Ovary (tissue), 9 donors: Measurements from ENCODE around the gene SMAD3. TPM values are rescaled to one million over a fixed set of nuclear protein-coding genes. Genes with fewer than 3 reads are reported as not detected.
A peak's percentile ranks its signal among the peaks of the same experiment; 100 is the strongest.

Source experiments
- DNase-seq, 5 donors: peaks; one replicate each; pipeline ENCODE4 v3.0.0-alpha.2; 2019 to 2020
- H3K27ac ChIP-seq, 2 donors: fragments of 200-600 bp; one replicate each; pipeline versions ENCODE4 v1.5.1 to v1.8.0; 2019 to 2022
- H3K27me3 ChIP-seq: fragments of 200-600 bp; one replicate; pipeline ENCODE4 v1.8.0; 2022
- H3K36me3 ChIP-seq: fragments of 200-600 bp; sonication (generic); one replicate; pipeline ENCODE4 v1.5.1; 2019
- H3K4me1 ChIP-seq: one replicate; pipeline ENCODE4 v1.8.1; 2013; ENCODE audit warnings: mild to moderate bottlenecking, moderate library complexity; ENCODE audit not compliant: insufficient read depth
- H3K4me3 ChIP-seq: fragments of 200-600 bp; sonication (generic); one replicate; pipeline ENCODE4 v1.5.1; 2017
- H3K9me3 ChIP-seq, 2 donors: fragments of 200-600 bp in 1 of 2; sonication (generic) in 1 of 2; one replicate each; pipeline versions ENCODE4 v1.5.1 to v1.8.1; 2013 to 2019; ENCODE audit warnings: mild to moderate bottlenecking in 1 of 2, moderate library complexity in 1 of 2
- EP300 ChIP-seq: sonication (generic); formaldehyde crosslinking; IDR thresholded peaks from one replicate; pipeline ENCODE4 v1.6.1; 2017; ENCODE audit warnings: antibody characterized with exemption
- POLR2A ChIP-seq: fragments of 450-650 bp; IDR thresholded peaks from one replicate; pipeline ENCODE4 v1.6.1; 2017; ENCODE audit warnings: antibody characterized with exemption, mild to moderate bottlenecking, moderate library complexity
- whole genome bisulfite sequencing, 3 donors: extraction: QIAGEN DNeasy Blood & Tissue Kit in 1 of 3; methylation state at CpG; one replicate each; pipeline versions ENCODE4 v1.1.5 to v1.1.7; 2013 to 2017; 5-methylcytosine and 5-hydroxymethylcytosine counted together
- intact Hi-C, 4 donors: fragments of 100-400 bp; cut with DNase I; formaldehyde crosslinking; loops; one replicate each; pipeline versions ENCODE4 v1.11.0 to v1.15.1; 2022 to 2023
- polyA plus RNA-seq, 2 donors: library from polyadenylated mRNA; stranded (reverse); fragments of 200-250 nt in 1 of 2; fragments of 350-450 nt in 1 of 2; fragmentation: Illumina TruSeq in 1 of 2; extraction: RNeasy Lipid Tissue Mini Kit (QIAGEN cat#74804) in 1 of 2; gene quantifications; one replicate each; pipeline ENCODE4 v1.2.3, GENCODE V29; 2013 to 2014
- total RNA-seq, 7 donors: library from RNA; depleted of rRNA in 2 of 7; stranded (reverse); fragments of >200 nt in 2 of 7; fragmentation: NEBNext Ultra II Directional in 3 of 7; extraction: Animal tissue kit (Norgen Biotek cat#: 25700) in 3 of 7; gene quantifications; one replicate each; pipeline versions ENCODE4 v1.1.0 to v1.2.4, GENCODE V29; 2016 to 2023
- TF ChIP-seq, protein P1 (sequence below), 3 donors: fragments of 450-650 bp in 2 of 3; fragments of 200-600 bp in 1 of 3; IDR thresholded peaks; one replicate each; pipeline versions ENCODE4 v1.5.1 to v1.8.0; 2016 to 2022; ENCODE audit warnings: antibody characterized with exemption in 3 of 3, mild to moderate bottlenecking in 1 of 3
- donor health status: DM: no; HTN: no; CAD: no; lungs with moderate emphysema.
- donor health status: DM: no; HTN: no; CAD: no.
- donor health status: Bipolar disorder and iron deficiency.
- donor health status: DM: yes; HTN: yes; CAD: no.
- donor health status: DM: no; HTN: no; CAD: no.
- donor health status: DM: yes; HTN: yes; CAD: no.

Gene SMAD3
- total and polyA plus RNA-seq, 9 donors = 18.7 to 78.6 (median 46.0) TPM

DNA sequence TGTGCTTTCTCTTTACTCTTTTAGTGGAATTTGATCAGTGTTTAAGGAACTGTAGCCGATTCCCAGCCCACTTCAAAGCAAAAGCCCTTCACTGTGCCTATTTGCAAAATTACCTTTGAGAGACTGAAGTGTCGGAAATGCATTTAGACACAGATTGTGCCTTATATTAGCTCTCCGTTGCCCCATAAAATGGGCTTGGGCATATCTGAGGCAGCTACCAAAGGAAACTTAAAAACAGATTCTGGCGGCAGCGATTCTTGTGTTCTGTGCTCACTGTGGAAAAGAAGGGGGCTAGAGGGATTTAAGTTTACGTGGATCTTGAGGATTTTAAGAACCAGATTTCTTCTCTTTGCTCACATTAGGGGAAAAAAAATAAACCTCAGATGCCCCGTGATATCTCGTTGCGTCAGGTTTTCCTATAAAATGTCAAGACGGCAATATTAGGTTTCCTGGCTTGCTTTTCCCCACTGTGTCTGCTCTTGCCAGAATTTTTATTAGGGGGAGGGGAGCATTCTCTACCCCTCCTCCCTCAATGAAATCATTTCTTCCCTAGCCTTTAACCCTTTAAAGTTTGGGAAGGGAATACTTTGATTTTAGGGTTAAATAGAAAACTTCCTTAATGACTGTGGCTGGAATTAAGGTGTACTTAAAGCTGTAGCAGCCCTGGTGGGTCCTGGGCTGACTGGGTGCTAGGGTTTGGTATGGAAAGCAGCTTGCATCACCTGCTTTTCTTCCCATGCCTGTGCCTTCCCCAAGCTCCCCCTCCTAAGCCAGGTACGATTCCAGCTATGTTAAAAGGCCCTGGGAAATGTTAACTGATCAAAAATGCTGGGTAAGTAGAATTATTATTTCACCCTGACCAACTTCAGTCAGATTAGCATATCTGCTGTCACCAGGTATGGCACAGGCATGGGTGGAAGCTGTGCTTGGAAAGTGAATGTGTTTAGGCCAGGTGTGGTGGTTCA, 73.8 kb downstream of the SMAD3 start:
- Histone ChIP-seq H3K27me3 (no peaks in the 10 kb centered on the region), H3K36me3 (no peaks in the 10 kb centered on the region), H3K27ac (peak overlapping the region in 1 of 2 donors; percentile 57), H3K4me3 (peak overlapping the region; percentile 19), H3K9me3 (no peaks in the 10 kb centered on the region), H3K4me1 (peaks cover 41% of the 10 kb centered on the region)
- DNase-seq = peak in 1 of 5 donors; percentile 4
- TF ChIP-seq POLR2A = no peak
- no peak for TF ChIP-seq EP300
- TF ChIP-seq, protein P1, sequence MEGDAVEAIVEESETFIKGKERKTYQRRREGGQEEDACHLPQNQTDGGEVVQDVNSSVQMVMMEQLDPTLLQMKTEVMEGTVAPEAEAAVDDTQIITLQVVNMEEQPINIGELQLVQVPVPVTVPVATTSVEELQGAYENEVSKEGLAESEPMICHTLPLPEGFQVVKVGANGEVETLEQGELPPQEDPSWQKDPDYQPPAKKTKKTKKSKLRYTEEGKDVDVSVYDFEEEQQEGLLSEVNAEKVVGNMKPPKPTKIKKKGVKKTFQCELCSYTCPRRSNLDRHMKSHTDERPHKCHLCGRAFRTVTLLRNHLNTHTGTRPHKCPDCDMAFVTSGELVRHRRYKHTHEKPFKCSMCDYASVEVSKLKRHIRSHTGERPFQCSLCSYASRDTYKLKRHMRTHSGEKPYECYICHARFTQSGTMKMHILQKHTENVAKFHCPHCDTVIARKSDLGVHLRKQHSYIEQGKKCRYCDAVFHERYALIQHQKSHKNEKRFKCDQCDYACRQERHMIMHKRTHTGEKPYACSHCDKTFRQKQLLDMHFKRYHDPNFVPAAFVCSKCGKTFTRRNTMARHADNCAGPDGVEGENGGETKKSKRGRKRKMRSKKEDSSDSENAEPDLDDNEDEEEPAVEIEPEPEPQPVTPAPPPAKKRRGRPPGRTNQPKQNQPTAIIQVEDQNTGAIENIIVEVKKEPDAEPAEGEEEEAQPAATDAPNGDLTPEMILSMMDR (IDR thresholded peaks at IDR 0.05) = no peak
- 40 to 53% (median 47%) methylated on average over 11 of the region's 11 CpGs for WGBS, 3 donors
- intact Hi-C loops = no loop called here

DNA sequence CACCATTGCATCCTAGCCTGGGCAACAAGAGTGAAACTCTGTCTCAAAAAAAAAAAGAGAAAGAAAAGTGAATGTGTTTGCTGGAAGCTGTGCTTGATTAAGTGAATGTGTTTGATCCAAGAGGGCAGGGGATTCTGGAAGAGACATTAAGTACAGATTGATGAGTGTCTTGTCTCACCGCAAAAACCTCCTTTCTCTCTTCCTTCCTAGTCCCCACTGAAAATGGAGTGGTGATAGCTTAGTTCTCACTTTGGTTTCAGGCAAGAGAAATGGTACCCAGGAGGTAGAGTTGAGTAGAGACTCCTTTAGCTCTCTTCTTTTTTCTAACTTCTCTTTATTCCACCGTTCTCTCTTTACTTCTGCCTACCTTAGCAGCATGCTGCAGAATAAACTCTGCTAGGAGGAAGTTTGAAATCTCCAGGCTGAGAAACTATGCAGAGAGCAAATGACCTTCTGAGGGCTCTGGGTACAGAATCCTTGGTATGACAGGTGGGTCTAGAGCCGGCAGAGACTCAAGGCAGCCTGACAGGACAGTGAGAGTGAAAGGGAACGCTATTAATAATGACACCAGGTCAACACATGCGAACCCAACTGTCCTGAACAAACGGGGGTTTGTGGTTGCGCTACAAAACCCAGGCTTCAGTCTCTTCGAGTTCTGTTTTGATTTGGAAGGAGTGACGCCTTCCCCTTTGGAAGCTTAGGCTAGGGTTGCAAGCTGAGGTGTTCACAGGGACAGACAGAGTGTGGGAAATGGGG, 74.9 kb downstream of the SMAD3 start:
- Histone ChIP-seq H3K9me3 (no peaks in the 10 kb centered on the region), H3K4me1 (peaks cover 35% of the 10 kb centered on the region), H3K36me3 (no peaks in the 10 kb centered on the region), H3K27me3 (no peaks in the 10 kb centered on the region), H3K27ac (no peak overlapping the region), H3K4me3 (no peak overlapping the region)
- intact Hi-C loops = no loop called here
- TF ChIP-seq, protein P1 (IDR thresholded peaks at IDR 0.05) = no peak
- TF ChIP-seq POLR2A = no peak
- no peak for TF ChIP-seq EP300
- peak in 1 of 5 donors; percentile 3 for DNase-seq
- 68 to 78% (median 69%) methylated on average over 9 of the region's 9 CpGs for WGBS, 3 donors

DNA sequence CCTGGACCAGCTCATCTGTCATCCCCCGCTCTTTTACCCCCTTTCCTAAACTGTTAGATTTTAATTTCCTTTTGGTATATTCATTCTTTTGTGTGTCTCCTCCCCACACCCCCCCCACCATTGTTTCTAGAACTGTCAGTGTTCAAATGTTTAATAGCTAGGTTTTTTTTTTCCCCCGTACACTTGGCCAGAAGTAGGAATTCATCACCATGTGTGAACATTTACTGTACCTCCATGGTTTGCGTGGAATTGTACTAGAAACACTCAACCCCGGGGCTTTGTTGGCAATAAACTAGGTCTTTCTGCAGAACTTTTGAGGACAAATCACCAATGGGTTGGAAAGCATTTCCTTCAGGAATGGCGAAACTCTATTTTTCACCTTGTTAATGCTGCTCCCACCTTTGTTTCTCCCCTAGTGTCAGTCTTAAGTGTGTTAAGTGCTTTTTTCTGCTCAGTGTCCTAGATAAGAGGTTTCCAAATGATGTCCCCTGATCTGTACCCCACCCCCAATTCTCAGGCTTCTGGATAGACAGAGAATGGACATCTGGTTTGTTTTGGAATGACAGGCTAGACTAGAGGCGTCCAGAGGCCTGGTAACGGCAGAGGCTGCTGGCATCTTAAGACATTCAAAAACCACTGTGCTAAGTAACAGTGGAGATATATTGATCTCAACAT, 76.8 kb downstream of the SMAD3 start:
- Histone ChIP-seq H3K36me3 (no peaks in the 10 kb centered on the region), H3K27ac (no peak overlapping the region), H3K4me3 (no peak overlapping the region), H3K27me3 (no peaks in the 10 kb centered on the region), H3K9me3 (no peaks in the 10 kb centered on the region), H3K4me1 (peaks cover 47% of the 10 kb centered on the region)
- intact Hi-C loops = no loop called here
- 49 to 54% (median 52%) methylated on average over 7 of the region's 7 CpGs for WGBS, 3 donors
- TF ChIP-seq, protein P1 (IDR thresholded peaks at IDR 0.05) = no peak
- TF ChIP-seq EP300 (no peak), POLR2A (no peak)
- DNase-seq = no peak

DNA sequence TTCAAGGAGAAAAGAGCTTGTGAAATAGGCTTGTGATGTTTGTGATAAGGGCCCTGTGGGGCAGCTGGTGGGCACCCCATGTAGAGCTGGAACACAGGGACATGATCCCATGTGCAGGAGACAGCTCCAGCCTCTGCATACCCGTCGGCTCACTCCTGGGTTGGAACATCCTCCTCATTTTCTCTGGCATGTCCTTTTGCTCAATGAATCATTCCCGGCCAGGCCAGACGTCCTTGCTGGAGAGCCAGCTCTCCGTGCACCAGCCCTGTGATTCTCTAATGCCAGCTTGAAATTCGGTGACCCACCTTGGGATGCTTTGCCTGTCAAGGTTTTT, 77.3 kb downstream of the SMAD3 start:
- peak in 2 of 5 donors; percentile 31 to 36 for DNase-seq
- peaks cover 49% of the 10 kb centered on the region for H3K4me1 ChIP-seq
- WGBS, 3 donors = 13 to 27% (median 21%) methylated on average over 6 of the region's 6 CpGs
- H3K9me3 ChIP-seq = no peaks in the 10 kb centered on the region
- no peak overlapping the region for H3K27ac ChIP-seq
- intact Hi-C loops = no loop called here
- H3K27me3 ChIP-seq = no peaks in the 10 kb centered on the region
- TF ChIP-seq, protein P1 (IDR thresholded peaks at IDR 0.05) = no peak
- TF ChIP-seq EP300 (no peak), POLR2A (no peak)
- H3K36me3 ChIP-seq = no peaks in the 10 kb centered on the region
- no peak overlapping the region for H3K4me3 ChIP-seq
